Effector memory CD8-positive, alpha-beta T cell (primary cell): Measurements from ENCODE around the gene ALK.
"Not testable (repeated sequence)": the region's sequence is repeated elsewhere in the genome, so short reads cannot be mapped to it uniquely, and the experiment has no call there.

Experiments used
- ATAC-seq: fragments of 150-1000 bp; cut with Tn5 transposase; replicated peaks from 2 replicates; pipeline ENCODE4 v1.10.0; 2021; ENCODE audit warnings: mild to moderate bottlenecking, moderate library complexity
- DNase-seq, 3 experiments: peaks; one replicate each; pipeline ENCODE4 v3.0.0; 2021
- H3K27ac Mint-ChIP-seq, 2 donors: one replicate each; pipeline ENCODE4 v1.8.0; 2022; ENCODE audit warnings: mild to moderate bottlenecking in 2 of 2, mixed read lengths in 2 of 2, moderate library complexity in 2 of 2
- H3K27me3 Mint-ChIP-seq, 2 donors: one replicate each; pipeline ENCODE4 v1.8.0; 2022; ENCODE audit warnings: mixed read lengths in 2 of 2
- H3K36me3 Mint-ChIP-seq: one replicate; pipeline ENCODE4 v1.8.0; 2022; ENCODE audit warnings: mild to moderate bottlenecking, moderate library complexity, mixed read lengths; ENCODE audit not compliant: insufficient read depth
- H3K4me1 Mint-ChIP-seq, 2 donors: one replicate each; pipeline ENCODE4 v1.8.0; 2022; ENCODE audit warnings: low read depth in 2 of 2, mixed read lengths in 2 of 2
- H3K4me3 Mint-ChIP-seq, 2 donors: one replicate each; pipeline ENCODE4 v1.8.0; 2022; ENCODE audit warnings: mild to moderate bottlenecking in 2 of 2, mixed read lengths in 2 of 2, moderate library complexity in 2 of 2
- H3K9me3 Mint-ChIP-seq, 2 donors: one replicate each; pipeline ENCODE4 v1.8.0; 2022; ENCODE audit warnings: mixed read lengths in 2 of 2

ALK gene

GRCh38 chr2:29767606-29768335, 153.6 kb downstream of the ALK start:
- ATAC-seq (no peak), DNase-seq (no peak)
- Mint-ChIP-seq H3K36me3 (no peaks in the 10 kb centered on the region), H3K9me3 (no peaks in the 10 kb centered on the region), H3K4me1 (no peaks in the 10 kb centered on the region), H3K27me3 (peaks cover 29 to 45% of the 10 kb centered on the region in 2 donors), H3K4me3 (no peak overlapping the region), H3K27ac (no peak overlapping the region)

DNA sequence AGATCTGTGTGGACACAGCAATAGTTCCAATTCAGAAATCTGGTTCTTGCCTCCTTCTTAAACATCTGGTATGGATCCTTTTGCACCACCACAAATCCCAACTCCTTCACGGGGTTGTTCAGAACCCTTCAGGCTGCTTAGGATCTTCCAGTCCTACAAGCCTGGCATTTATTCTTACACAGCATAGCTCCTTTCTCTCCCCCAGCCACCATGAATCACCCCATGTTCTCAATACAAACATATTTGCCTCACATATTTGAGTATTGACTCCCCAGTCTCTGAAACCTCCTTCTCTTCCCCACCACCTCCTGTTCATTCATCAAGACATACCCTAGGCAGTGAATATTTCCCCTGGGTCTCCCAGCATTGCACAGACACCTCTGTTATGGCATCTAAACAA, 155.2 kb downstream of the ALK start:
- no peak overlapping the region for H3K27ac Mint-ChIP-seq
- ATAC-seq = no peak
- DNase-seq = no peak
- H3K36me3 Mint-ChIP-seq = no peaks in the 10 kb centered on the region
- no peaks in the 10 kb centered on the region for H3K4me1 Mint-ChIP-seq
- no peak overlapping the region for H3K4me3 Mint-ChIP-seq
- H3K27me3 Mint-ChIP-seq = peaks cover 34 to 40% of the 10 kb centered on the region in 2 donors
- H3K9me3 Mint-ChIP-seq = no peaks in the 10 kb centered on the region

DNA sequence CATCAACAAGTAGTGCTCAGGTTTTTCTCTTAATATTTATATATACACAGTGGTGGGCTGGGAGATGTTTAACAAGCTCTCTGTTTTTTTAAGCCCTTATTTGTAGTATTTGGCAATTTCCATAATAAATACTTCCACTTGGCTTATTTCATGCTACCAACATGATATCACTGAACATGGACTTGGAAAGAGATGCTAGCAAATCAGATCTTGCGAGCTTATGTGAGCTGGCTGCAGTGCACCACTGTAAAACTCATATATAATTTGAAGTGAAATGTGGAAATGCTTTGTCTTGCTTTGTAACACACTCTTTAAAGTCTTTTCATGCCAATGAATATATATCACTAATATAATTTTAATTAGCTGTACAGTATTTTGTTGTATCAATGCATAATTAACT, 155.7 kb downstream of the ALK start:
- Mint-ChIP-seq H3K27me3 (peaks cover 30 to 40% of the 10 kb centered on the region in 2 donors), H3K36me3 (no peaks in the 10 kb centered on the region), H3K4me1 (no peaks in the 10 kb centered on the region), H3K9me3 (no peaks in the 10 kb centered on the region), H3K4me3 (no peak overlapping the region), H3K27ac (no peak overlapping the region)
- DNase-seq (no peak), ATAC-seq (no peak)

- H3K27ac Mint-ChIP-seq = no peak overlapping the region
- no peaks in the 10 kb centered on the region for H3K4me1 Mint-ChIP-seq
- H3K27me3 Mint-ChIP-seq = peaks cover 34% of the 10 kb centered on the region in 2 donors
- DNase-seq = no peak
- no peaks in the 10 kb centered on the region for H3K36me3 Mint-ChIP-seq
- no peaks in the 10 kb centered on the region for H3K9me3 Mint-ChIP-seq
- ATAC-seq = no peak
- H3K4me3 Mint-ChIP-seq = no peak overlapping the region
These were observed 158.0 kb downstream of the ALK start for GRCh38 chr2:29763371-29763770.

DNA sequence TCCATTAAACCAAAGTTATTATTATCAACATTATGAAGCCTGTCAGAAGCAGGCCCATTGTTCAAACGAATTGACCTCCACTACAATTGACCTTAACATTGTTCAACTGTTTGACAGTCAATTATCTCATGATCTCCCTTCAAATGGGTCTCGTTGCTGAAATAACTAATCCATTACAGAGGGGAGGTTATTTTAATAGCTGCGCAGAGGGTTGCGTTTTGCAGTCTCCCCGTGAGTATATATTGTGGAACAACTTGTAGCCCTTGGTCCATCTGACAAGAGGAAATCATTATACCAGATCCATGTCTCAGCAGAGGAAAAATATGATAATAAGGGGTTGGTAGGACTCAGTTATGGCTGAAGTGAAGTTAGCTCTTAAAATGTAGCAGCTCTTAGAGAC, 159.1 kb downstream of the ALK start:
- DNase-seq (no peak), ATAC-seq (no peak)
- H3K36me3 Mint-ChIP-seq = no peaks in the 10 kb centered on the region
- no peak overlapping the region for H3K27ac Mint-ChIP-seq
- H3K9me3 Mint-ChIP-seq = no peaks in the 10 kb centered on the region
- peaks cover 34% of the 10 kb centered on the region in 2 donors for H3K27me3 Mint-ChIP-seq
- no peak overlapping the region for H3K4me3 Mint-ChIP-seq
- no peaks in the 10 kb centered on the region for H3K4me1 Mint-ChIP-seq

GRCh38 chr2:29761278-29761677, 160.1 kb downstream of the ALK start:
- Mint-ChIP-seq H3K9me3 (no peaks in the 10 kb centered on the region), H3K27me3 (peaks cover 34 to 35% of the 10 kb centered on the region in 2 donors), H3K4me3 (no peak overlapping the region), H3K4me1 (no peaks in the 10 kb centered on the region), H3K27ac (no peak overlapping the region), H3K36me3 (no peaks in the 10 kb centered on the region)
- ATAC-seq = no peak
- no peak for DNase-seq

DNA sequence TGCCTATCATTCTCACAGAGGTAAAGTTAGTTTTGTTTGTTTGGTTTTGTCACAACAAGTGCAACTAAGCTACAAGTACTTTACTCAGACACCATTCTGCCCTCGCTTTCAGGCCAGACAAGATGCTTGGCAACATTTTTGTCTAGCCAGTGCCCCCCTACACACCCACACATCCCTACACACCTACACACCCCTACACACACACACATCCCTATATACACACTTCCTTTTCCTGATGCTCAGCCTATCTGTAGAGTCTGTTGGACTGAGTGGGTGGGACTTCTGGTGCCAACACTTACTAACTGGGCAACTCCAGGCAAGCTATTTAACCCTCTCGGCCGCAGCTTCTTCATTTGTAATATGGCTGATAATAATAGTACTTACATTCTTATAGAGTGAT, 161.4 kb downstream of the ALK start:
- no peaks in the 10 kb centered on the region for H3K36me3 Mint-ChIP-seq
- no peaks in the 10 kb centered on the region for H3K9me3 Mint-ChIP-seq
- no peaks in the 10 kb centered on the region for H3K4me1 Mint-ChIP-seq
- H3K27ac Mint-ChIP-seq = no peak overlapping the region
- H3K27me3 Mint-ChIP-seq = peaks cover 33 to 34% of the 10 kb centered on the region in 2 donors
- ATAC-seq (no peak), DNase-seq (no peak)
- no peak overlapping the region for H3K4me3 Mint-ChIP-seq

- H3K4me1 Mint-ChIP-seq = no peaks in the 10 kb centered on the region
- H3K27me3 Mint-ChIP-seq = peaks cover 29% of the 10 kb centered on the region in 2 donors
- ATAC-seq (no peak), DNase-seq (no peak)
- H3K9me3 Mint-ChIP-seq = no peaks in the 10 kb centered on the region
- H3K36me3 Mint-ChIP-seq = no peaks in the 10 kb centered on the region
- no peak overlapping the region for H3K4me3 Mint-ChIP-seq
- no peak overlapping the region for H3K27ac Mint-ChIP-seq
These were observed 162.0 kb downstream of the ALK start for GRCh38 chr2:29759360-29759759.

- H3K27me3 Mint-ChIP-seq = peaks cover 19 to 20% of the 10 kb centered on the region in 2 donors
- H3K4me1 Mint-ChIP-seq = no peaks in the 10 kb centered on the region
- H3K4me3 Mint-ChIP-seq = no peak overlapping the region
- no peaks in the 10 kb centered on the region for H3K9me3 Mint-ChIP-seq
- no peak overlapping the region for H3K27ac Mint-ChIP-seq
- no peaks in the 10 kb centered on the region for H3K36me3 Mint-ChIP-seq
- no peak for DNase-seq
- no peak for ATAC-seq
These were observed 165.6 kb downstream of the ALK start for GRCh38 chr2:29755829-29756228.

GRCh38 chr2:29755233-29755632, 166.2 kb downstream of the ALK start:
- Mint-ChIP-seq H3K4me3 (no peak overlapping the region), H3K27ac (no peak overlapping the region), H3K9me3 (no peaks in the 10 kb centered on the region), H3K36me3 (no peaks in the 10 kb centered on the region), H3K4me1 (no peaks in the 10 kb centered on the region), H3K27me3 (peaks cover 14 to 18% of the 10 kb centered on the region in 2 donors)
- ATAC-seq (no peak), DNase-seq (no peak)

DNA sequence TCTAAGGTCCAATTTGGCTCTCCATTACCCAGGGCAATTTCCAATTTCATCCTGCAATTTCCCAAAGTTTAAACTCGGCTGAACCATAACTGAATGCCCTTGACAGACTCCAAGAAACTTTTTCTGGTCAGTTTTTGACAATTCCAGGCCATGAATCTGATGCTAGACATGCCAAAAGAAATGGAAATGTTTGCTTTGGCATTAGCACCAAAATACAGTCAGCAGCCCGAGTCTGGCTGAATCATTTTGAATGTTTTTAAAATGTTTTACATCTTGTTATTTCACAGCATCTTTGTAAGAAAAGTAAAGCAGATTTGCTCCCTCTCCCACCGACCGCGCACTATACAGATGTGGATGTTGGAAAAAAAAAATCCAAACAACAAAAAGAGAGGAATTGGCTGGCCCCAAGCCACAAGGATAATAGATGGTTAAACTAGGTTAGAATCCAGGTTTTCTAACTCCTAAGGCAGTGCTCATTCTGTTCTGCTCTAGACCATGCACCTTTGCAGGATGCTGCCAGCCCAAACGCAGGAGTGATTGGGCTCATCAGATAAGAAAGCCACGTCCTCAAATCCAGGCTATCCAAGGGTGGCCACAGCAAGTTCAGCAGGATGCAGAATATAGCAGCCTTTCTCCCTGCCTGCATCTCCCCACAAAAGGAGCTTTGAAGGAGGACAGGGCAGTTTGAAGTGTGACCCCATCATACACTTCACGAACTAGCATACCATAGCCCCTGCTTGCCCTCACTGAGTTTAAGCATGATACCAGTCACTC, 167.5 kb downstream of the ALK start:
- DNase-seq (no peak), ATAC-seq (no peak)
- Mint-ChIP-seq H3K9me3 (no peaks in the 10 kb centered on the region), H3K4me1 (no peaks in the 10 kb centered on the region), H3K36me3 (no peaks in the 10 kb centered on the region), H3K27ac (no peak overlapping the region), H3K4me3 (no peak overlapping the region), H3K27me3 (peaks cover 8 to 11% of the 10 kb centered on the region in 2 donors)

GRCh38 chr2:29751390-29751789, 170.0 kb downstream of the ALK start:
- Mint-ChIP-seq H3K4me1 (no peaks in the 10 kb centered on the region), H3K36me3 (no peaks in the 10 kb centered on the region), H3K27ac (no peak overlapping the region), H3K27me3 (peaks cover 0 to 22% of the 10 kb centered on the region in 2 donors), H3K9me3 (no peaks in the 10 kb centered on the region), H3K4me3 (no peak overlapping the region)
- ATAC-seq (no peak), DNase-seq (no peak)

DNA sequence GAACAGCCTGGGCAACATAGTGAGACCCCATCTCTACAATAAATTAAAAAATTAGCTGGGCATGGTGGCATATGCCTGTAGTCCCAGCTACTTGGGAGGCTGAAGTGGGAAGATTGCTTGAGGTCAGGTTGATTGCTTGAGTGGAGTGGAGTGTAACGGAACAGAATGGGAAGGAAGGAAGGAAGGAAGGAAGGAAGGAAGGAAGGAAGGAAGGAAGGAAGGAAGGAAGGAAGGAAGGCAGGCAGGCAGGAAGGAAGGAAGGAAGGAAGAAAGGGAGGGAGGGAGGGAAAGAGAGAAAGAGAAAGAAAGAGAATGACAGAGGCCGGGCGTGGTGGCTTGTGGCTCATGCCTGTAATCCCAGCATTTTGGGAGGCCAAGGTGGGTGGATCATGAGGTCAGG, 170.9 kb downstream of the ALK start:
- H3K9me3 Mint-ChIP-seq, H3K36me3 Mint-ChIP-seq, H3K4me1 Mint-ChIP-seq, H3K27ac Mint-ChIP-seq, H3K4me3 Mint-ChIP-seq, ATAC-seq, DNase-seq: not testable (repeated sequence)
- H3K27me3 Mint-ChIP-seq = peaks cover 0 to 22% of the 10 kb centered on the region in 2 donors

- peaks cover 0 to 23% of the 10 kb centered on the region in 2 donors for H3K27me3 Mint-ChIP-seq
These were observed 171.5 kb downstream of the ALK start for GRCh38 chr2:29749843-29750242.

More at GRCh38 chr2:29749843-29750242, 171.5 kb downstream of the ALK start:
- no peaks in the 10 kb centered on the region for H3K9me3 Mint-ChIP-seq
- H3K4me1 Mint-ChIP-seq = no peaks in the 10 kb centered on the region
- no peak overlapping the region for H3K4me3 Mint-ChIP-seq
- DNase-seq (no peak), ATAC-seq (no peak)
- H3K36me3 Mint-ChIP-seq = no peaks in the 10 kb centered on the region
- H3K27ac Mint-ChIP-seq = no peak overlapping the region
